HEK293T (cell line): ENCODE data around the gene FYB1.

ENCODE experiments used
- CTCF ChIA-PET: fragments of 350-600 bp; formaldehyde crosslinking; extraction: SDS; loops from one replicate; lab custom pipeline; 2021; ENCODE audit warnings: antibody characterized with exemption, inconsistent platforms; lab: Yijun Ruan, JAX
- POLR2A ChIA-PET: fragments of 350-600 bp; formaldehyde crosslinking; extraction: SDS; loops from one replicate; lab custom pipeline; 2020; ENCODE audit warnings: antibody characterized with exemption, inconsistent platforms; lab: Yijun Ruan, JAX
- DNase-seq: peaks from one replicate; pipeline ENCODE4 v3.0.0; 2012; ENCODE audit warnings: mixed read lengths; ENCODE audit errors: extremely low spot score
- ARNT ChIP-seq: fragments of 450-650 bp; IDR thresholded peaks from 2 replicates; pipeline ENCODE4 v1.6.1; 2017; ENCODE audit warnings: mild to moderate bottlenecking
- BHLHE40 ChIP-seq: fragments of 450-650 bp; IDR thresholded peaks from 2 replicates; pipeline ENCODE4 v1.6.1; 2016; ENCODE audit warnings: mild to moderate bottlenecking, moderate library complexity, borderline replicate concordance
- CTBP1 ChIP-seq: fragments of 450-650 bp; IDR thresholded peaks from 2 replicates; pipeline ENCODE4 v1.6.1; 2016; ENCODE audit warnings: borderline replicate concordance
- ELF4 ChIP-seq: fragments of 450-650 bp; IDR thresholded peaks from 2 replicates; pipeline ENCODE4 v1.6.1; 2017; ENCODE audit warnings: antibody characterized with exemption
- FOXA1 ChIP-seq: fragments of 450-650 bp; IDR thresholded peaks from 2 replicates; pipeline ENCODE4 v1.6.1; 2016; ENCODE audit warnings: mild to moderate bottlenecking
- FOXK2 ChIP-seq: fragments of 450-650 bp; IDR thresholded peaks from 2 replicates; pipeline ENCODE4 v1.6.1; 2016; ENCODE audit warnings: mild to moderate bottlenecking
- FOXM1 ChIP-seq: fragments of 450-650 bp; IDR thresholded peaks from 2 replicates; pipeline ENCODE4 v1.6.1; 2017; ENCODE audit warnings: mild to moderate bottlenecking, borderline replicate concordance
- HDGF ChIP-seq: fragments of 450-650 bp; IDR thresholded peaks from 2 replicates; pipeline ENCODE4 v1.6.1; 2017; ENCODE audit warnings: antibody characterized with exemption, borderline replicate concordance
- L3MBTL2 ChIP-seq: fragments of 450-650 bp; conservative IDR thresholded peaks from 2 replicates; pipeline ENCODE4 v1.6.1; 2016; ENCODE audit warnings: mild to moderate bottlenecking
- LEF1 ChIP-seq: fragments of 450-650 bp; IDR thresholded peaks from 2 replicates; pipeline ENCODE4 v1.6.1; 2017; ENCODE audit warnings: mild to moderate bottlenecking, borderline replicate concordance
- NFRKB ChIP-seq: fragments of 450-650 bp; IDR thresholded peaks from 2 replicates; pipeline ENCODE4 v1.6.1; 2016; ENCODE audit warnings: mild to moderate bottlenecking, moderate library complexity
- PKNOX1 ChIP-seq: fragments of 450-650 bp; IDR thresholded peaks from 2 replicates; pipeline ENCODE4 v1.6.1; 2016
- SP1 ChIP-seq: fragments of 450-650 bp; IDR thresholded peaks from 2 replicates; pipeline ENCODE4 v1.6.1; 2017
- SUZ12 ChIP-seq: fragments of 450-650 bp; IDR thresholded peaks from 2 replicates; pipeline ENCODE4 v1.6.1; 2016; ENCODE audit warnings: mild to moderate bottlenecking
- TARDBP ChIP-seq: fragments of 450-650 bp; IDR thresholded peaks from 2 replicates; pipeline ENCODE4 v1.6.1; 2016
- ZNF384 ChIP-seq: fragments of 450-650 bp; IDR thresholded peaks from 2 replicates; pipeline ENCODE4 v1.6.1; 2016

The FYB1 gene

GRCh38 chr5:39130716-39131115 lies 88.6 kb downstream of the FYB1 start:
- CTCF ChIA-PET = no interaction called here
- DNase-seq = no peak

GRCh38 chr5:39121922-39122321 lies 97.4 kb downstream of the FYB1 start:
- no peak for DNase-seq
- POLR2A ChIA-PET = no interaction called here
- TF ChIP-seq CTBP1 = no peak
- no peak for TF ChIP-seq ZNF384
- TF ChIP-seq HDGF = no peak
- no peak for TF ChIP-seq FOXA1
- no peak for TF ChIP-seq ELF4
- TF ChIP-seq TARDBP = no peak
- no peak for TF ChIP-seq SP1
- no peak for TF ChIP-seq ARNT
- TF ChIP-seq PKNOX1 = no peak
- TF ChIP-seq FOXK2 = no peak
- no peak for TF ChIP-seq BHLHE40
- CTCF ChIA-PET = no interaction called here

More at GRCh38 chr5:39130716-39131115, 88.6 kb downstream of the FYB1 start:
- POLR2A ChIA-PET = no interaction called here
- TF ChIP-seq FOXK2 = no peak
- TF ChIP-seq ELF4 = no peak
- TF ChIP-seq FOXM1 = no peak
- TF ChIP-seq TARDBP = no peak
- TF ChIP-seq ZNF384 = no peak
- no peak for TF ChIP-seq SUZ12
- TF ChIP-seq ARNT = no peak
- no peak for TF ChIP-seq NFRKB
- no peak for TF ChIP-seq SP1
- no peak for TF ChIP-seq HDGF
- TF ChIP-seq LEF1 = no peak
- TF ChIP-seq CTBP1 = no peak
- no peak for TF ChIP-seq L3MBTL2
- no peak for TF ChIP-seq BHLHE40

GRCh38 chr5:39121315-39121714 lies 98.0 kb downstream of the FYB1 start:
- DNase-seq = no peak
- no peak for TF ChIP-seq PKNOX1
- no peak for TF ChIP-seq ARNT
- no peak for TF ChIP-seq FOXK2
- no peak for TF ChIP-seq ZNF384
- no peak for TF ChIP-seq BHLHE40
- TF ChIP-seq L3MBTL2 = no peak
- no peak for TF ChIP-seq ELF4
- no peak for TF ChIP-seq FOXA1
- TF ChIP-seq HDGF = no peak
- TF ChIP-seq SUZ12 = no peak
- ChIA-PET CTCF (interaction anchor here (0.7 kb wide), 1 partner anchor 737 kb away, joined by 3 read pairs; no protein-coding TSS in a partner anchor), POLR2A (no interaction called here)

- POLR2A ChIA-PET = no interaction called here
- DNase-seq = no peak
These were observed 99.3 kb downstream of the FYB1 start for GRCh38 chr5:39120052-39120420.

GRCh38 chr5:39119404-39120051 lies 99.8 kb downstream of the FYB1 start:
- ChIA-PET CTCF (interaction anchor here (0.6 kb wide), 1 partner anchor 153 kb away, joined by 3 read pairs; no protein-coding TSS in a partner anchor), POLR2A (no interaction called here)
- TF ChIP-seq TARDBP = no peak
- DNase-seq = no peak

More at GRCh38 chr5:39120052-39120420, 99.3 kb downstream of the FYB1 start:
- CTCF ChIA-PET = interaction anchor here (0.6 kb wide), 1 partner anchor 153 kb away, joined by 3 read pairs; no protein-coding TSS in a partner anchor
- no peak for TF ChIP-seq NFRKB
- no peak for TF ChIP-seq SUZ12
- TF ChIP-seq L3MBTL2 = no peak
- TF ChIP-seq FOXM1 = no peak
- no peak for TF ChIP-seq PKNOX1
- no peak for TF ChIP-seq HDGF
- TF ChIP-seq SP1 = no peak
- TF ChIP-seq BHLHE40 = no peak
- TF ChIP-seq CTBP1 = no peak
- TF ChIP-seq LEF1 = no peak
- TF ChIP-seq TARDBP = no peak
- no peak for TF ChIP-seq ZNF384
- TF ChIP-seq ARNT = no peak
- TF ChIP-seq FOXA1 = no peak
- no peak for TF ChIP-seq FOXK2
- no peak for TF ChIP-seq ELF4

GRCh38 chr5:39118638-39119037 lies 100.7 kb downstream of the FYB1 start:
- ChIA-PET CTCF (no interaction called here), POLR2A (no interaction called here)
- no peak for DNase-seq
- no peak for TF ChIP-seq CTBP1
- TF ChIP-seq BHLHE40 = no peak
- no peak for TF ChIP-seq ZNF384
- no peak for TF ChIP-seq ELF4
